ENCODE measurements around the gene DYNLRB1.
A peak's percentile ranks its signal among the peaks of the same experiment; 100 is the strongest.
"Not testable (repeated sequence)": the region's sequence is repeated elsewhere in the genome, so short reads cannot be mapped to it uniquely, and the experiment has no call there.

Gene DYNLRB1

DNA sequence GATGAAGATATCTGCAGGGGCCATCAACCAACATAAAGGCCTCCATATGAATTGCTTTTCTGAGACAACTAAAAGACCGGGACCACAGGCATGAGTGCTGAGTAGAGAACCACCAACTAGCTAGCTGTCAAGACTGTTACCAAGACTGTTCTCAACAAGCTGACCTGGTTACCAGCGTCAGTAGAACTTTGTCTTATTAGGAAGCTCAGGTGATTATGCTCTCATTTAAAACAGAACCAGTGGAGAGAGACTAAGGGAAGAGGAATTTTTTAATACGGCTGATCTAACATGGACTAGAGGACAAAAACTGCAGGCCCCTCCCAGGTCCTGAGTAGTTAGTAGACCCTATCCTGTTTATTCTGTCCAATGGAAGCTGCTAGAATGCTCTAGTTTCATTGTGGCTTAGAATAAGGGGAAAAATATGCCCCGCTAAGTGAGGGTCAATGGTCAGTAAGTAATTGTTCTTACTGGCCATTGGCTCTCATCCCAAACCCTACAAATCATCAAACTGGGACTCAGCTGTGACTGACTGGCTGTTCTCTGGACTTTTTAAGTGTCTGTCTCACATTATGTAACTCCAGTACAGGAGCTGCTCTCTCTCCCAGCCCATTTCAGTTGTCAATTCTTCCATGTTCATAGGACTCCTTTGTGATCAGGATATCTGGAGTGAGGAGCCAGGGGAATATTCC, 3.8 kb upstream of the DYNLRB1 start:
- ATAC-seq (no peak), DNase-seq (no peak)

- DNase-seq (no peak), ATAC-seq (no peak)
These were observed 3.2 kb upstream of the DYNLRB1 start for GRCh38 chr20:34512955-34513419.

DNA sequence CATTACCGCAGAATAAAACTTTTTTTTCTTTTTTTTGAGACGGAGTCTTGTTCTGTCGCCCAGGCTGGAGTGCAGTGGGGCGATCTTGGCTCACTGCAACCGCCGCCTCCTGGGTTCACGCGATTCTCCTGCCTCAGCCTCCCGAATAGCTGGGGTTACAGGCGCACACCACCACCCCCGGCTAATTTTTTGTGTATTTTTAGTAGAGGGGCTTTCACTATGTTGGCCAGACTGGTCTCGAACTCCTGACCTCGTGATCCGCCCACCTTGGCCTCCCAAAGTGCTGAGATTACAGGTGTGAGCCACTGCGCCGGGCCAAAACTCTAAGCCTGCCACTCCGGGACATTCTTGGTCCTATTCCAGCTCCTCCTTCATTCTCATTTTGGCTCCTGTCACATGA, 2.2 kb upstream of the DYNLRB1 start:
- ATAC-seq, result not testable (repeated sequence)

GRCh38 chr20:34514897-34515483, 1.2 kb upstream of the DYNLRB1 start:
- ATAC-seq (peak; percentile 6), DNase-seq (no peak)

More for the DNA sequence above, 2.2 kb upstream of the DYNLRB1 start:
- not testable (repeated sequence) for DNase-seq

- DNase-seq, result peak; percentile 67
These were observed 557 bp upstream of the DYNLRB1 start for GRCh38 chr20:34515484-34516246.

DNA sequence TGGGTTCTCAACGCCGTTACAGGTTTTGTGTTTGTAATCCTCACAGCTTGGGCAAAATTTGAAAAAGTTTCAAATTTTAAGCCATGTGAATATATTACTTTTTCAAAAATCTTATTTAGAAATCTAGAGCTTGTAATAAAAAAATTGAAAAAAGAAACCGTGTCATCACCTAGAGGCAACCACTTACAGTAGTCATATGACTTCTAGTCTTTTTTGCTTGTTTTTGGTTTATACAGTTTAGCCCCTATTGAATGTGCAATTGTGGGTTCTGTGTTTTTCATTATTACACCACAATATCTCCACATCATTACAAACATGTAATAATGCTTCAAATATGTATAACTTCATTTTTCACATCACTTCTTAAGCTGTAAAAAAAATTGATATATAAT, 888 bp downstream of the DYNLRB1 start:
- DNase-seq (no peak), ATAC-seq (no peak)

More at GRCh38 chr20:34515484-34516246, 557 bp upstream of the DYNLRB1 start:
- peak; percentile 66 for ATAC-seq

DNA sequence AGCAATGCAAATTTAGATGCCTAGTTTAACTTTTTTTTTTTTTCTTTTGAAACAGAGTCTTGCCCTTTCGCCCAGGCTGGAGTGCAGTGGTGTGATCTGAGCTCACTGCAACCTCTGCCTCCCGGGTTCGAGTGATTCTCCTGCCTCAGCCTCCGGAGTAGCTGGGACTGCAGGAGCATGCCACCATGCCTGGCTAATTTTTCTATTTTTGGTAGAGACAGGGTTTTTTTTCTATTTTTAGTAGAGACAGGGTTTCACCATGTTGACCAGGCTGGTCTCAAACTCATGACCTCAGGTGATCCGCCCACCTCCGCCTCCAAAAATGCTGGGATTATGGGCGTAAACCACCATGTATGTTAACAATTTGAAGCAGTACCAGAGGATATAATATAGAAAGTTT, 2.6 kb downstream of the DYNLRB1 start:
- ATAC-seq, DNase-seq: not testable (repeated sequence)

DNA sequence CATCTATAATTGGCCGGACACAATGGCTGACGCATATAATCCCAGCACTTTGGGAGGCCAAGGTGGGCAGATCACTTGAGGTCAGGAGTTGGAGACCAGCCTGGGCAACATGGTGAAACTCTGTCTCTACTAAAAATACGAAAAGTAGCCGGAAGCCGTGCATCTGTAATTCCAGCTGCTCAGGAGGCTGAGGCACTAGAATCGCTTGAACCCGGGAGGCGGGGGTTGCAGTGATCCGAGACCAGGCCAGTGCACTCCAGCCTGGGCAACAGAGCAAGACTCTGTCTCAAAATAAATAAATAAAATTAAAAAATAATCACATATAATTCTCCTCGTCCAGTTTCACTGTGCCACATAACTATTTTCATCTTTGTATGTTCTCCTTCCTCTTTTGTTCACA, 3.6 kb downstream of the DYNLRB1 start:
- not testable (repeated sequence) for DNase-seq, ATAC-seq

GRCh38 chr20:34522969-34523871, 7.0 kb downstream of the DYNLRB1 start:
- peak; percentile 72 for ATAC-seq
- DNase-seq, result peak; percentile 60

DNA sequence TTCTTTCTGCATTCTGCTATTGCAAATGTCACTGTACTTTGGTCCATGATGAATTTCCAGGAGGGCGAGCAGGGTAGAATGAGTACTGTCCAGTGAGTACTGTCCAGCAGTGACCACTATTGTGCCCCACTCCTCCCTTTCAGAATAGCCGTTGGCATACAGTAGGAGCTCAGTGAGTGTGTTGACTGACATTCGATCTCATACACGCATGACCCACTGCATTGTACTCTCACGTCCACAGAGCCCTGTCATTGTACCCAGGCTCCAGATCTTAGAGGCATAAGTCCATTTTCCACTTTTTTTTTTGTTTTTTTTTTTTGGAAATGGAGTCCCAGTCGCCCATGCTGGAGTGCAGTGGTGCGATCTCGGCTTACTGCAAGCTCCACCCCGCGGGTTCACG, 8.2 kb downstream of the DYNLRB1 start:
- no peak for DNase-seq
- ATAC-seq, result no peak

DNA sequence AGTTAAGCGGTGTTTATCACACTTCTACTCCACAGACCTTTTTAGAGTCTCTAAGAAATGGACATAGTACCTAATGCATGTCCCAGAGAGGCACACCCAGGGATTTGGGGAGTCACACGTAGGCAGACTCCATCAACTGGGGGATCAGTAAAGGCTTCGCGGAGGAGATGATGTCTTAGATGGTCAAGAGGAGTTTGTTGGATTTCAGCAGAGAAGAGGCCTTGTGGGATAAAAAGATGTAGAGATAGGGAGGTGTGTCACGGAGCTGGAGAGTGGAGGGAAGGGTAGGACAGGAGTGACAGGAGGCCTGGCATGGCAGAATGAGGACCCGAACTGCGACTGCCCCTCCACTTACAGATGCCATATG, 9.1 kb downstream of the DYNLRB1 start:
- ATAC-seq, result no peak
- peak; percentile 0 for DNase-seq

DNA sequence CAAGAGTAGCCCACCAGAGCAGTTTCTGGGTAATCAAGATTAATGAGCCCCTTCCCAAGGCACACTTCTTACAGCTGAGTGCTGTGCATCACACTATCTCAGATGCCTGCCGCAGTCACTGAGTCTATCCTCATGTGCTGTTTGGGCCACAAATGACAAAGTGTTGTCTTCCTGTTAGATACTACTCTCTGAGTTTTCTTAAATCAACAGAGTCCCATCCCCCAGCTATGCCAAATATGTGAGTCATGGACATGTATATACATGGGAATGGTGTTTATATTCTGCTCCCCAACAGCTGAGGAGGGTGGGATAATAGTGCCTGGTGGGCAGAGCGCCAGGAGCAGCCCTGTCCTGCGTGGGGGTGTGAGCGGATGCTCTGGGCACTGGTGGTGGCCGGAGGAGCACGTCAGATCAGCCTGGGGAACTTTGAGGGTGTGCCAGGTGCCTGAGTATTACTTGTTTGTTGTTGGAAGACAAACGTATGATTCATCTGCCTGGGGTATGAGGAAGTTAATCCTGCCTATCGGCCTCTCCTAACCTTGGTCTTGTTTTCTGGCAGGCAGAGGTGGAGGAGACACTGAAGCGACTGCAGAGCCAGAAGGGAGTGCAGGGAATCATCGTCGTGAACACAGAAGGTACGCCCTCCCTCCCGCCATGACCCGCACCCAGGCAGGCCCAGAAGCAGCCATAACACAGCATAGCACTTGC, 9.6 kb downstream of the DYNLRB1 start:
- DNase-seq (no peak), ATAC-seq (no peak)

GRCh38 chr20:34526466-34526865, 10.2 kb downstream of the DYNLRB1 start:
- ATAC-seq (no peak), DNase-seq (no peak)

DNA sequence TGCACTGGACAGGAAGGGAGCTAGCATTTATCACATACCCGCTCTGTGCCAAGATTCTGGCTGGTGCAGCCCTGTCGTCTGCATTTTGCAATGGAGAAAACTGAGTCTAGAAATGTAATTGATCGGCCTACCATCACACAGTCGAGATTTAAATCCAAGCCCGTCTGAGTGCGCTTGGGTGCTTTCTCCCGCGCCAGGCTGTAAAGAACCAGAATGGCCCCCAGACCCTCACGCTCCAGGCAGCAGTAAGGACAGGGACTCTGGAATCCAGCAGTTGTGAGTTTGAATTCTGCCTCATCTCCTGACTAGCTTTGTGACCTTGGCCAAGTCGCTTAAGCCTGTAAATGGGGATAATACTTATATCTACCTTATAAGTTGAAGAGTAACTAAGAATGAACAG, 10.8 kb downstream of the DYNLRB1 start:
- ATAC-seq (no peak), DNase-seq (no peak)

DNA sequence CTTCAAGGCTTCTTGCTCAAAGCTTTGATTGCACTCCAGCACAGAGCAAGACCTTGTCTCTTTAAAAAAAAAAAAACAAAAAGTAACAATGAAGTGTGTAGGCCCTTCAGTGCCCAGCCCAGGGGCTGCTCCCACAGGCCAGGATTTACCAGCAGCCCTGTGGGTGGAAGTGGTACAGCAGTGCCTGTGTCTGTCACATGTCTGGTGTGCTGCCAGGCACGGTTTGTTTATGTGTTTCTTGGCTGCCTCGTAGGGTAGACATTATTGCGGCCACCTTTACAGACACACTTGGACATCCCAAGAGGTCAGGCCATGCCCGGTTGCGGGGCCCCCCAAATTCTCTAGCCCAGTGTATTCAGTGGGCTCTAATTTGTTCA, 12.7 kb downstream of the DYNLRB1 start:
- DNase-seq (no peak), ATAC-seq (no peak)

- DNase-seq (no peak), ATAC-seq (no peak)
These were observed 13.5 kb downstream of the DYNLRB1 start for GRCh38 chr20:34529742-34530141.

- ATAC-seq (no peak), DNase-seq (no peak)
These were observed 14.1 kb downstream of the DYNLRB1 start for GRCh38 chr20:34530342-34530741.

DNA sequence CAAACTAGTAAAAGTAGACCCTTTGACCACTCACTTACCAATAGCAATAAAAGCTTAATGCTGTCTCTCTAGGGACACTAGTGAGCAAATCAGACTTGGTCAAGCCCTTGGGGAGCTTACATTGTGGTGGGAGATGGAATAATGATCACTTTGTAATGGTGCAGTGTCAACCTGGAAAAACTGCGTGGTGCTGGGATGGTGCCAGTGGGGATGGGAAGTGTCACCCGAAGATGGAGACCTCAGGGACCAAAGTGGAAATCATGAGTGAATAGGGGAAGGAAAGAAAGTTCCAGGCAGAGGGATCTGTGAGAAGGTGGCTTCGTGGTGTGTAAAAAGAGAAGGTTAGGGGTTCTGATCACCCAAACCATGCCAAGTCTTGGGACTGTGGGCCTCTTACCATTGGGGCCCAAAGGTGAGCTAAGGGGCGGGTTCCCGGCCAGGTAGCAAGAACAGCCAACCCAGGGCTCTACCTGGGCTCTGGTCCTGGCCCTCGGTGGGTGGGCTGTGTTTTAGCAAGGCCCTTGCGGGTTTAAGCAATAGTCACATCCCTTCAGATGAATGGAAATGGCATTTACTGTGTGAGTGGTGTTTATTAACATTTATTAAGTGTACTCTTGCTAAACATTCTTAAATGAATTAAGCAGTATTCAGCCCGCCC, 15.5 kb downstream of the DYNLRB1 start:
- ATAC-seq (no peak), DNase-seq (no peak)

DNA sequence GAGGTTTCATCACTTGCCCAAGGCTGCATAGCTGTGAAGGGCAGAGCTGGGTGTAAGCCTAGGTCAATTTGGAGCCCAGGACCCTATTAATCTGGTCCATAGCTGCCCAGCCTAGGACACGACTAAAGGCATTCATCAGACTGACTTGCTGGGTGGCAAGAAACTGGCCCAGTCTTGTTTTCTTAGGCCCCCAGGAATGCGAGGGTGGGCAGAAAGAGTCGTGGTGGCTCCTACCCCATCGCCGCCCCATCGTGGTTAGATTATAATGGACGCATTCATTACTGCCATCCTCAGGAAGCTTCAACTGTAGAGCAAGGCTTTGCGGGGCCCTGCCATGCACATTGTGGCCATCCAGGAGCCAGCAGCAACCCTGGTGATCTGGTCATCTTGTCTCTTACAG, 16.1 kb downstream of the DYNLRB1 start:
- no peak for DNase-seq
- ATAC-seq, result no peak

GRCh38 chr20:34532756-34533155, 16.5 kb downstream of the DYNLRB1 start:
- ATAC-seq, result no peak
- no peak for DNase-seq

All from stimulated activated naive CD8-positive, alpha-beta T cell treated with anti-CD3 and anti-CD28 coated beads, Interleukin-15, Interleukin-2, amounts not matched to agents 100 U/mL and 50 U/mL, for 24 hours (primary cell).